CD14-positive monocyte (primary cell): ENCODE data around the gene SLC28A1. TPM values are rescaled to one million over a fixed set of nuclear protein-coding genes. Genes with fewer than 3 reads are reported as not detected.
"Not testable (repeated sequence)": the region's sequence is repeated elsewhere in the genome, so short reads cannot be mapped to it uniquely, and the experiment has no call there.

Experiments
- DNase-seq, 3 donors: peaks; one replicate each; pipeline ENCODE4 v3.0.0-alpha.2; 2011 to 2022
- H2AFZ ChIP-seq: 2 replicates; pipeline ENCODE4 v1.6.0; 2012; ENCODE audit warnings: mild to moderate bottlenecking, low read depth, low read length, inconsistent platforms; ENCODE audit not compliant: insufficient read depth, poor library complexity, severe bottlenecking
- H3K27ac ChIP-seq, 2 donors: 1 replicate in 1 of 2; 2 replicates in 1 of 2; pipeline ENCODE4 v1.5.1; 2012 to 2013; ENCODE audit warnings: low read length in 2 of 2, control low read depth in 1 of 2, inconsistent platforms in 1 of 2, low read depth in 1 of 2, mild to moderate bottlenecking in 1 of 2
- H3K27me3 ChIP-seq, 2 donors: one replicate each; pipeline versions ENCODE4 v1.6.0 to v1.6.1; 2011 to 2013; ENCODE audit warnings: low read length in 2 of 2; ENCODE audit not compliant: control insufficient read depth in 2 of 2, insufficient read depth in 2 of 2
- H3K36me3 ChIP-seq, 2 donors: replicated peaks in 1 of 2; 1 replicate in 1 of 2; 2 replicates in 1 of 2; pipeline versions ENCODE4 v1.5.1 to v1.6.1; 2012 to 2013; ENCODE audit warnings: low read length in 2 of 2, control low read depth in 1 of 2, inconsistent platforms in 1 of 2, mild to moderate bottlenecking in 1 of 2; ENCODE audit not compliant: insufficient read depth in 2 of 2, control insufficient read depth in 1 of 2
- H3K4me1 ChIP-seq, 2 donors: 1 replicate in 1 of 2; 2 replicates in 1 of 2; pipeline versions ENCODE4 v1.5.1 to v1.6.1; 2012 to 2013; ENCODE audit warnings: low read length in 2 of 2, control low read depth in 1 of 2, inconsistent platforms in 1 of 2, mild to moderate bottlenecking in 1 of 2, moderate library complexity in 1 of 2; ENCODE audit not compliant: insufficient read depth in 2 of 2, control insufficient read depth in 1 of 2
- H3K4me2 ChIP-seq: replicated peaks from 2 replicates; pipeline ENCODE3; 2012; ENCODE audit warnings: low read length, moderate library complexity, mild to moderate bottlenecking; ENCODE audit not compliant: poor library complexity, severe bottlenecking; ENCODE audit errors: extremely low read depth
- H3K4me3 ChIP-seq, 3 experiments: fragments of 200-600 bp in 1 of 3; sonication (generic) in 1 of 3; replicated peaks in 1 of 3; 1 replicate in 2 of 3; 2 replicates in 1 of 3; pipeline ENCODE4 v1.5.1; 2011 to 2013; ENCODE audit warnings: low read length in 3 of 3, mild to moderate bottlenecking in 3 of 3, control low read depth in 2 of 3, low read depth in 2 of 3, inconsistent platforms in 1 of 3, moderate library complexity in 1 of 3
- H3K79me2 ChIP-seq: 2 replicates; pipeline ENCODE4 v1.6.0; 2012; ENCODE audit warnings: mild to moderate bottlenecking, control low read depth, inconsistent platforms, low read length, moderate library complexity; ENCODE audit not compliant: insufficient read depth
- H3K9ac ChIP-seq: 2 replicates; pipeline ENCODE4 v1.6.0; 2017; ENCODE audit warnings: low read length, mild to moderate bottlenecking; ENCODE audit not compliant: insufficient read depth, poor library complexity, severe bottlenecking
- H3K9me3 ChIP-seq, 2 donors: replicated peaks in 1 of 2; 1 replicate in 1 of 2; 2 replicates in 1 of 2; pipeline versions ENCODE4 v1.5.1 to v1.6.1; 2012 to 2013; ENCODE audit warnings: low read length in 2 of 2, control low read depth in 1 of 2; ENCODE audit not compliant: control insufficient read depth in 1 of 2, insufficient read depth in 1 of 2
- H4K20me1 ChIP-seq: 2 replicates; pipeline ENCODE4 v1.6.0; 2012; ENCODE audit warnings: mild to moderate bottlenecking, low read length, control low read depth, moderate library complexity; ENCODE audit not compliant: insufficient read depth
- H3K27ac Mint-ChIP-seq, 7 donors: one replicate each; pipeline ENCODE4 v1.8.0; 2020; ENCODE audit warnings: mild to moderate bottlenecking in 7 of 7, mixed read lengths in 7 of 7, moderate library complexity in 6 of 7, inconsistent platforms in 2 of 7
- H3K27me3 Mint-ChIP-seq, 3 donors: one replicate each; pipeline ENCODE4 v1.8.0; 2021 to 2022; ENCODE audit warnings: low read depth in 3 of 3, mild to moderate bottlenecking in 3 of 3, mixed read lengths in 3 of 3, moderate library complexity in 3 of 3, inconsistent platforms in 1 of 3
- H3K36me3 Mint-ChIP-seq, 2 donors: one replicate each; pipeline ENCODE4 v1.8.0; 2020; ENCODE audit warnings: mixed read lengths in 2 of 2, inconsistent platforms in 1 of 2, mild to moderate bottlenecking in 1 of 2
- H3K4me1 Mint-ChIP-seq: one replicate; pipeline ENCODE4 v1.8.0; 2020; ENCODE audit warnings: mild to moderate bottlenecking, mixed read lengths
- H3K4me3 Mint-ChIP-seq, 2 donors: one replicate each; pipeline ENCODE4 v1.8.0; 2020; ENCODE audit warnings: mild to moderate bottlenecking in 2 of 2, mixed read lengths in 2 of 2, moderate library complexity in 1 of 2
- H3K9me3 Mint-ChIP-seq, 7 donors: one replicate each; pipeline ENCODE4 v1.8.0; 2020 to 2022; ENCODE audit warnings: mixed read lengths in 7 of 7, mild to moderate bottlenecking in 6 of 7, moderate library complexity in 6 of 7, inconsistent platforms in 2 of 7
- WGBS: methylation state at CpG from one replicate; pipeline ENCODE4 v1.1.5; 2013; ENCODE audit warnings: missing lambda C conversion rate; ENCODE audit not compliant: insufficient coverage; 5-methylcytosine and 5-hydroxymethylcytosine counted together
- intact Hi-C, 2 donors: fragments of 100-400 bp; cut with micrococcal nuclease; formaldehyde crosslinking; loops; one replicate each; pipeline versions ENCODE4 v1.15.0 to v1.15.1; 2023
- polyA plus RNA-seq, 3 donors: library from polyadenylated mRNA; depleted of rRNA in 1 of 3; unstranded in 2 of 3; stranded (reverse) in 1 of 3; fragments of 300-500 nt in 2 of 3; fragments of >200 nt in 1 of 3; fragmentation: Illumina TruSeq in 2 of 3; gene quantifications; 1 replicate in 2 of 3; 2 replicates in 1 of 3; pipeline ENCODE4 v1.2.3, GENCODE V29; 2012 to 2021
- TF ChIP-seq, protein P1 (sequence below): fragments of 200-600 bp; IDR thresholded peaks from one replicate; pipeline ENCODE4 v1.8.0; 2022; ENCODE audit warnings: antibody characterized with exemption, mild to moderate bottlenecking

The SLC28A1 gene
- polyA plus RNA-seq, 3 donors, result not detected

DNA sequence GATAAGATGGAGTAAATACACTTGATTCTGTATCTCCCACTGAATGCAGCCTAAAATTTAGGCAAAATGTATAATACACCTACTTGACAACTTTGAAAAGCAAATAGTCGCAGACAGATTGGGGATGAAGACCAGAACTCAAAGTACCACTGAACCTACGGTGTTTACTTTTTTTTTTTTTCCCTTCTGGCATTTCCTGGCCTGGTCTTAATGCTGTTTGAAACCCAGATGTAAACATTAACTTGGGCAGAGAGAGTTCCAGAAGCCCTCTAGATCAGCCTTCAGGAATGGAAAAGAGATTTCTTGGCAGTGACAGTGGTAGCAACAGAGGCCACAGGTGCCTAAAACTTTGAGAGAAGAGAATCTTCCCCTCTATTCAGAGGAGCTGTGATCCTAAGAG is 39.5 kb upstream of the SLC28A1 start:
- Histone ChIP-seq H3K36me3 (no peaks in the 10 kb centered on the region), H3K27me3 (no peaks in the 10 kb centered on the region), H3K9me3 (peaks cover 15 to 18% of the 10 kb centered on the region in 2 donors), H2AFZ (no peak overlapping the region), H3K4me1 (no peaks in the 10 kb centered on the region), H3K79me2 (no peaks in the 10 kb centered on the region), H3K9ac (no peak overlapping the region), H3K27ac (no peak overlapping the region), H4K20me1 (no peaks in the 10 kb centered on the region), H3K4me2 (no peak overlapping the region), H3K4me3 (no peak overlapping the region)
- WGBS, result 100% methylated on average over 1 of the region's 2 CpGs
- Mint-ChIP-seq H3K27me3 (peaks cover 2 to 3% (median 2%) of the 10 kb centered on the region in 3 donors), H3K4me1 (no peaks in the 10 kb centered on the region), H3K36me3 (no peaks in the 10 kb centered on the region), H3K9me3 (peaks cover 8 to 29% (median 20%) of the 10 kb centered on the region in 7 donors), H3K4me3 (no peak overlapping the region), H3K27ac (no peak overlapping the region)
- TF ChIP-seq, protein P1, sequence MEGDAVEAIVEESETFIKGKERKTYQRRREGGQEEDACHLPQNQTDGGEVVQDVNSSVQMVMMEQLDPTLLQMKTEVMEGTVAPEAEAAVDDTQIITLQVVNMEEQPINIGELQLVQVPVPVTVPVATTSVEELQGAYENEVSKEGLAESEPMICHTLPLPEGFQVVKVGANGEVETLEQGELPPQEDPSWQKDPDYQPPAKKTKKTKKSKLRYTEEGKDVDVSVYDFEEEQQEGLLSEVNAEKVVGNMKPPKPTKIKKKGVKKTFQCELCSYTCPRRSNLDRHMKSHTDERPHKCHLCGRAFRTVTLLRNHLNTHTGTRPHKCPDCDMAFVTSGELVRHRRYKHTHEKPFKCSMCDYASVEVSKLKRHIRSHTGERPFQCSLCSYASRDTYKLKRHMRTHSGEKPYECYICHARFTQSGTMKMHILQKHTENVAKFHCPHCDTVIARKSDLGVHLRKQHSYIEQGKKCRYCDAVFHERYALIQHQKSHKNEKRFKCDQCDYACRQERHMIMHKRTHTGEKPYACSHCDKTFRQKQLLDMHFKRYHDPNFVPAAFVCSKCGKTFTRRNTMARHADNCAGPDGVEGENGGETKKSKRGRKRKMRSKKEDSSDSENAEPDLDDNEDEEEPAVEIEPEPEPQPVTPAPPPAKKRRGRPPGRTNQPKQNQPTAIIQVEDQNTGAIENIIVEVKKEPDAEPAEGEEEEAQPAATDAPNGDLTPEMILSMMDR, result no peak
- DNase-seq, result no peak
- intact Hi-C loops, result no loop called here

DNA sequence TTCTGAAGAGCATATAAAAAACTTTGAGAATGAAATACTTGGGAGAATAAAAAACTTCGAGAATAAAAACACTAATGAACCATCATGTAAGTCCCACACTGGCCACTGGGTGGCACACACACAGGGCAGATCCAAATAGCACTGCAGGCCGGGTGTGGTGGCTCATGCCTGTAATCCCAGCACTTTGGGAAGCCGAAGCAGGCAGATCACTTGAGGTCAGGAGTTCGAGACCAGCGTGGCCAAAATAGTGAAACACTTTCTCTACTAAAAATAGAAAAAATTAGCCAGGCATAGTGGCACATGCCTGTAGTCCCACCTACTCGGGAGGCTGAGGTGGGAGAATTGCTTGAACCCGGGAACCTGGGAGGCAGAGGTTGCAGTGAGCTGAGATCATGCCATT is 38.8 kb upstream of the SLC28A1 start:
- H3K4me1 Mint-ChIP-seq, H4K20me1 ChIP-seq, H3K27me3 ChIP-seq, H3K27me3 Mint-ChIP-seq, H3K9ac ChIP-seq, H3K4me2 ChIP-seq, H3K36me3 ChIP-seq, H2AFZ ChIP-seq, intact Hi-C loops, H3K27ac ChIP-seq, H3K4me3 Mint-ChIP-seq, H3K4me3 ChIP-seq, H3K4me1 ChIP-seq, H3K36me3 Mint-ChIP-seq, H3K79me2 ChIP-seq: not testable (repeated sequence)
- H3K9me3 ChIP-seq, result peaks cover 15 to 18% of the 10 kb centered on the region in 2 donors
- DNase-seq, result peak in 1 of 3 donors; percentile 4
- WGBS, result 92% methylated on average over 2 of the region's 7 CpGs
- TF ChIP-seq, protein P1, result peak; percentile 66
- Mint-ChIP-seq H3K9me3 (peaks cover 8 to 29% (median 20%) of the 10 kb centered on the region in 7 donors), H3K27ac (peak overlapping the region in 1 of 7 donors; percentile 80)
